SKM-1 treated with dmso at 0.1 percent for 144 hours (cell line): ENCODE measurements around the gene UNG.
A peak's percentile ranks its signal among the peaks of the same experiment; 100 is the strongest.
"Not testable (repeated sequence)": the region's sequence is repeated elsewhere in the genome, so short reads cannot be mapped to it uniquely, and the experiment has no call there.

Experiments used
- DNase-seq: peaks from one replicate; lab custom pipeline; 2025; ENCODE audit not compliant: unreplicated experiment; lab: John Stamatoyannopoulos, UW

Gene UNG

DNA sequence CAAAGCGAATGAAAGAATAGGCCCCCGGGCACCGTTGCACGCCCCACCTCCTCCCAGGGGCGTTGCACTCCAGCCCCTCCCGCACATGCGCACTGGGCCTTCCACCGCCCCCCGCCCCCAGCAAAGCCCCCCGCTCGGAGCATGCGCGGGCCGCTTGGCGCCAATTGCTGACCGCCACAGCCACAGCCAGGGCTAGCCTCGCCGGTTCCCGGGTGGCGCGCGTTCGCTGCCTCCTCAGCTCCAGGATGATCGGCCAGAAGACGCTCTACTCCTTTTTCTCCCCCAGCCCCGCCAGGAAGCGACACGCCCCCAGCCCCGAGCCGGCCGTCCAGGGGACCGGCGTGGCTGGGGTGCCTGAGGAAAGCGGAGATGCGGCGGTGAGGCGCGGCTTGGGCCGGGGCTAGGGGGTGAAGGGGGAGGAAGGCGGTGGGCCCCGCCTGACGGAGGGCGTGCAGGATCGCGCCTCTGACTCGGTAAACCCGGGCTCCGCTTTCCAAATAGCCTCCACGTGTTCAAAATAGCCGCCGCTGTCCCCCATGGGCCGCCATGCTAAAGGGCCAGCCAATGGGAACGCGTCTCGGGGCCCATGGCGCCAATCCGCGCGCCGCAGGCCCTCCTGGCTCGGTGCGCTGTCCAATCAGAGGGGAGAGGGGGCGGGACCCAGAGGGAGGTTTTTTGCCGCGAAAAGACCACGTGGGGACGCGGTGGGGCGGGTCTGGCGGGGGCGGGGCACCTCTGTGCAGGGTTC is at the start of gene UNG:
TSS of gene UNG (plus strand) at position 163 of the 748 bp plus-strand sequence. CDS start at position 246, 83 bp downstream.
- peak; percentile 61 for DNase-seq

DNA sequence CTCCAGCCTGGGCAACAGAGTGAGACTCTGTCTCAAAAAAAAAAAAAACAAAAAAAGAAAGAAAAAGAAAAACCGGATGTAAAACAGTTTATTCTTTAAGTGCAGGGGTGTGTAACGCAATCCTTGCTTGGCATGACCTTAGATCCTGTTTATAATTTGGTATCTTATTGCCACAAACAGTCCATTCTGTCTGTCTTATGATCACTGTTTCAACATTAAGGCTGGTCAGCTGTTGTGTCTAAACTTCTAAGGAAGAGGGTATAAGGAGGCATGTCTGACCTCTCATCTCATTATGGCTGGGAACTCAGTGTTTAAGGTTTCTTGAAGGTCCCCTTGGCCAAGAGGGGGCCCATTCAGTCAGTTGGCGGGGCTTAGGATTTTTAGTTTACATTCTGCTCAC is 48.7 kb upstream of the UNG start:
- not testable (repeated sequence) for DNase-seq

DNA sequence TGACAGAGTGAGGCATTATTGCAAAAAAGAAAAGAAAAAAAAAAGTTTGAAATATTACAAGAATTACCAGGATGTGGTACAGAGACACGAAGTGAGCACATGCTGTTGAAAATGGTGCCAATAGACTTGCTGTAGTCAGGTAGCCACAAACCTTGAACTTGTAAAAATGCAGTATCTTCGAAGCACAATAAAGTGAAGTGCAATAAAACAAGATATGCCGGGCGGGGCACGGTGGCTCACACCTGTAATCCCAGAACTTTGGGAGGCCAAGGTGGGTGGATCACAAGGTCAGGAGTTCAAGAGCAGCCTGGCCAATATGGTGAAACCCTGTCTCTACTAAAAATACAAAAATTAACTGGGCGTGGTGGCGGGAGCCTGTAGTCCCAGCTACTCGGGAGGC is 47.6 kb upstream of the UNG start:
- not testable (repeated sequence) for DNase-seq

DNA sequence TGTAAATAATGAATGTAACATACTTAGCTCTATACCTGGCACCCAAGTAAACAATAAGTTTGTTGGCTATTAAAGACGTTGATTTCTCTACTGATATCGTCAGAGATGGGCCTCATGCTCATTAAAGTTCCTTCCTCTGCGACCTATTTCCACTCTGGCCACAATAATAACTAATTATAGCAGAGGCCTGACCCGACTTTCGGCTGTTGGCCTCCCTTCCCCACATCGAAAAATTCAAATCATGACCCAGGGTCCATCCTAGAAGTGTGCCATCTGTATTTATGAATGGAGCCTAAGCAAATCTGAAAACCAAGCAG is 45.3 kb upstream of the UNG start:
- no peak for DNase-seq

DNA sequence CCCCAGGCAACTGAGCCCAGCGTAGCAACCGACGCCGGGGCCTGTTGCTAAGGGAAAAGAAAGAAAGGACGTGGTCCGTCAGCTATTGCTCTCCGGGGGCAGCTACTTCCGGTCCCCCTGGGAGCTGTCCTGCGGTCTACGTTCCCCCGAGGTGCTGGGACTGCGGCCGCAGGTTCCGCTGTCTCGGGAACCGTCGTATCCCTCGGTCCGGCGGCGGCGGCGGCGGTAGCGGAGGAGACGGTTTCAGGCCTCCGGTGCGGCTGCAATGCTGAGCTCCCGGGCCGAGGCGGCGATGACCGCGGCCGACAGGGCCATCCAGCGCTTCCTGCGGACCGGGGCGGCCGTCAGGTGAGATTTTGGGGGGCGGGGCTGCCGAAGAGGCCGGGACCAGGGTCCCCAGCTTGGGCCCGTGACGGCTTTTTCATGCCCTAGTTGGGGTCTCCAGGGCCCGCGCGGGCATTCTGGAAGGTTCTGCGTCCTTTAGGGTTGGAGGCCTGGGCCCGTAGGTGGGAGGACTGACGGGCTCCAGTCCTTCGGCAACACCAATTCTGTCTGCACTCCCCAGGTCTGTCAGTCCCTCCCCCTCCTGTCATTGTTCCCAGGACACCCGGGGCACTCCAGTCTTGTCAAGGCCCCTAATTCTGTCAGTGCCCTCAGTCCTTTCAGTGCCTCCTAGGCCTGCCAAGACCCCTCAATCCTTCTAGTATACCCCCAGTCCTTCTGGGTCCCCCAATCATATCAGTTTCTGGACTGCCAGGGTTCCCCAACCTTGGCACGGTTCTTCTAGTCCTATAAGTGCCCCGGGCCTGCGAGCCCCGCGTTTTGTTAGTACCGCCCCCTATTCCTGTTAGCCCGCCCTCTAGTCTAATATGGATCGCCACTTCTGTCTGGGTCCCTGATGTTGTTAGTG is 44.7 kb upstream of the UNG start, which contains the start of gene USP30:
TSS of gene USP30 (plus strand) at position 163 of the 910 bp plus-strand sequence. CDS start at position 266, 103 bp downstream.
- peak; percentile 7 for DNase-seq

DNA sequence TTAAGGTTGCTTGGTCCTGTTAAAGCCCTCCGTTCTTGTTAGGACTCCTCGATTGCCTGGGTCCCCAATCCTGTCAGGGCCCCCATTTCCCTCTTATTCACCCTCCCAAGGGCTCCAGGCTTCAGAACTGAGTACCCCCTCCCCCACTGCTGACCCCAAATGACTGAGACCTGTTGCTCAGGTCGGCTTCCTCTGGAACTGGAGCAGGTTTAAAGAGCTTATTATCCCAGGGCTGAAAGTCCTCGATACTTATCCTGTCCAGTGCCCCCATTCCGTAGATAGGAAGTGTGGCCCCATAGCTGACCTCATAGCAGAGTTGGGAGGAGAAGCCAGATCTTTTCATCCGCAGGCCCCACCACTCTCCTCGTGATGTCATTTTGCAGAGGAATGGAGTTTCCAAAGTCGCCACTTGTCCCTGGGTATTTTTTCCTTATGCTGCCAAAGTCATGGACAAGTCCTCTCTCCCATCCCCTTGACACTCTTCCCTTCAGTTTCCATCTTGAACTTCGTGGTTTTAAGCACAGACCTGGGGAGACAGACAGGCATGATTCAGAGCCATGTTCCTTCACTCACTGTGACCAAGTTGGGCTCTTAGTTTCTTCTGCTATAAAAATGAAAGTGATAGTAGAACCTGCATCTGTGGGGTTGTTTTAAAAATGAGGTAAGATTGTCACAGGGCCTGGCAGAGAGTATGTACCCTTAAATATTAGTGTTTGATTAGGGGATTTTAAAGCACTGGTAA is 43.8 kb upstream of the UNG start:
- no peak for DNase-seq

DNA sequence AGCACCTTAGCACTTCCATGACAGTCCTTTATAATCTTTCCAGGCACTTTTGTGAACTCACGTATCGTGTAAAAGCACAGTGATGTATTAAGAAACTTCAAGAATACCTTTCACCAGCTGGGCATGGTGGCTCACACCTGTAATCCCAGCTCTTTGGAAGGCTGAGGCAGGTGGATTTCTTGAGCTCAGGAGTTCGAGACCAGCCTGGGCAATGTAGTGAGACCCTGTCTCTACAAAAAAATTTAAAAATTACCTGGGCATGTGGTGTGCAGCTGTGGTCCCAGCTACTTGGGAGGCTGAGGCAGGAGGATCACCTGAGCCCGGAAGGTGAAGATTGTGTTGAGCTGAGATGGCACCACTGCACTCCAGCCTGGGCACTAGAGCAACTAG is 43.3 kb upstream of the UNG start:
- DNase-seq: not testable (repeated sequence)

DNA sequence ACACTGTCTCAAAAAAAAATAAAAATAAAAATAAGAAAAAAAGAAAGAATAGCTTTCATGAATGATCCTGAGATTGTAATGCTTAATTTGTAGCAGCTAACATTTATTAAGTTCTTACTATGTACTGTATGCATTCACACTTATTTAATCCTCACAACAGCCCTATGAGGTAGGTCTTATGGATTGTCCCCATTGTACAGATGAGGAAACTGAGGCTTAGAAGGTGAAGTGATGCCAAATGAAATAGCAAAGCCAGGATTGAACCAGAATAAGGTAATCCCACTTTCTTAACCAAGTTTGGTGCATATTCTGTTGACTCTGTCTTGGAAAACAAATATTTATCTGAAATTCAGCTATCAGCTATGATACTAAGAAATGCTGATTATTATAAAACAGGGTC is 42.9 kb upstream of the UNG start:
- DNase-seq: no peak

DNA sequence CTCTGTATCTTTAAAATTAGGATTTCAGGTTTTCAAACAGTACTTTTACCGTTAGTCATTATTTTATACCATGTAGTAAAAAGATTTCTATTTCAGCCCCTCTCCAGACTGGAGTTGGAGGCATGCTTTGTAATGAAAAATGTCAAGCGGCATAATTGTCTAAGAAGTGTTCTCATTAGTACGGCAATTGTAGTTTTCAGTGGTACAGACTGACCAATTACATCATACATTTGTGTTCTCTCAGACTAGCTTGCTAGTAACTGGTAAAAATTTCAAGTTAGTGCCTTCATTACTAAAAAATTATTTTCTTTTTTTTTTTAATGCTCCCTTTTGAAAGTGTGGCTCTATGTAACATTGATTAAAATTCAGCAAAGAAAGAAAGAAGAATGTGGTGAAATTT is 40.5 kb upstream of the UNG start:
- no peak for DNase-seq

DNA sequence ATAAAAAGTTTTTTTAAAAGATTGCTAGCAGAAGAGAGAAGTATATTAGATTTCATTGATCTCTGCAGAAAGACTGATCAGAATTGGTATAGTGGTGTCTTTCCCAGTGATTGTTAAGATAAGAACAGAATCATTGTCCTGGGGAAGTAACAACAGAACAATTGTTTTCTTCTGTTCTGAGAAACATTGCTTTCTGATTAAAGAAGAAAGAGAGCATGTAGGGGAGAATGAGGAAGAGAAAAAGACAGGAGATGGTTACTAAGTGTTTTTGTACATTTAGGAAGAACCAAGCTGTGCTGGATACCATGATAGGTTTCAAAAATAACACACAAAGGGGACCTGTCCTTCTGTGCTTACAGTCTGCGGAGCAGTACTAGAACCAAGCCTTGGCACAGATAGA is 40.0 kb upstream of the UNG start:
- DNase-seq: no peak

DNA sequence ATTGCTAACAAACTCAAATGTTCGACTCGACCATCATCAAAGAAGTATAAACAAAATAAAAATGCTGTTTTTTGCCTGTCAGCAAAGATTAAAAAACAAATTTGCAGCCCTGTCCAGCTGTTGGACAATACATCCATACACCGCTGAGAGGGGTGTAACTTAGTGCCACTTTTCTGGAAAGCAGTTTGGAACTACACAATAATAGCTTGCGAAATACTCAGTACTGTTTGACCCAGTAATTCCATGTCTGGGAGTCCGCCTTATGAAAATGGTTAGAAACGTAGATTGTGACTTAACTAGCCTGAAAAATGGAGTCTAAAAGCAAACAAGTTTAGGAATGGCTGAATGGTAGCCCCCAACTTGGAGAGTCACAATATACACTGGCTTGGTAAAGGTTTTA is 38.6 kb upstream of the UNG start:
- DNase-seq: no peak

DNA sequence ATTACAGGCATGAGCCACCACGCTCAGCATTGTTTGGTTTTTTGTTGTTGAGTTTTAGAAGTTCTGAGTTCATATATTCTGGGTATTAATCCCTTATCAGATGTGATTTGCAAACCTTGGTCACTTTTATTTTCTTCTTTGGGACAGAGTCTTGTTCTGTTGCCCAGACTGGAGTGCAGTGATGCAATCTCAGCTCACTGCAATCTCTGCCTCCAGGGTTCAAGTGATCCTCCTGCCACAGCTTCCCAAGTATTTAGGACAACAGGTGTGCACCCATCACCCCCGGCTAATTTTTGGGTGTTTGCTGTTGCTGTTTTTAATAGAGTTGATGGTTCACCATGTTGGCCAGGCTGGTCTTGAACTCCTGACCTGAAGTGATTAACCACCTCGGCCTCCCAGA is 33.3 kb upstream of the UNG start:
- no peak for DNase-seq

DNA sequence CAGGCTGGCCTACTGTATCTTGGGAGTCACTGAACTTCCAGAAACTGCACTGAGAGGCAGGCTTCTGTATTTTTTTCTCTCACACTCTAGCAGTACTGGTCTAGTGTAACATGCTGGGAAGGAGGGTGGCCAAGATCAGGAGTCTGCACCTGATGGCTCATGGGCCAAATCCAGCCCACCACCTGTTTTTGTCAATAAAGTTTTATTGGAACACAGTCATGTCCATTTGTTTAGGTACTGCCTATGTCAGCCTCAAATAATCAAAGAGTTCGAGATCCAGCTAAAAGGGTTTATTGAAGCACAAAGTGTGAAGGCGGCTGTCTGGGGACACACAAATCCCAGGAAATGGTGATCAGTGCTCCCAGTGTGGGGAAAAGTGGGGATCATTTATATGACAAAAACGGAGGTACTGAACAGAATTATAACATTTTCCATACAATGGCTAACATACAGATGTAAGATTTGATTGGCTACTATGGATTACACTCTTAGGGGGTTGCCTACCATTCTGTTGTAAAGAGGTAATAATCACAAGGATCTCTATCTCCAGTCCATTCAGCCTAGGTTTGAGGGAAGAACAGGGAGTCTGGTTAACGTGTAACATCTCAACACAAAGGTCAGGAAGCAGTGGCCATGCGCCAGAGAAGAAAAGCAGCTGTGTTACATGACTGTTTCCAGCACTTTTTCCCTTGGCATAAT is 32.1 kb upstream of the UNG start:
- DNase-seq: no peak

DNA sequence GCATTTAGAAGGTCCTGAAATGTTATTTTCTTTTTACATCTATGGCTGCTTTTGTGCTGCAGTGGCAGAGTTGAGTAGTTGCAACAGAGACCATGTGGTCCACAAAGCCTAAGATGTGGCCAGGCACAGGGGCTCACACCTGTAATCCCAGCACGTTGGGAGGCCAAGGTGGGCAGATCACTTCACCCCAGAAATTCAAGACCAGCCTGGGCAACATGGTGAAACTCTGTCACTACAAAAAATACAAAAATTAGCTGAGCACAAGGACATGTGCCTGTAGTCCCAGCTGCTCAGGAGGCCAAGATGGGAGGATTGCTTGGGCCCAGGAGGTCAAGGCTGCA is 31.6 kb upstream of the UNG start:
- DNase-seq: no peak

DNA sequence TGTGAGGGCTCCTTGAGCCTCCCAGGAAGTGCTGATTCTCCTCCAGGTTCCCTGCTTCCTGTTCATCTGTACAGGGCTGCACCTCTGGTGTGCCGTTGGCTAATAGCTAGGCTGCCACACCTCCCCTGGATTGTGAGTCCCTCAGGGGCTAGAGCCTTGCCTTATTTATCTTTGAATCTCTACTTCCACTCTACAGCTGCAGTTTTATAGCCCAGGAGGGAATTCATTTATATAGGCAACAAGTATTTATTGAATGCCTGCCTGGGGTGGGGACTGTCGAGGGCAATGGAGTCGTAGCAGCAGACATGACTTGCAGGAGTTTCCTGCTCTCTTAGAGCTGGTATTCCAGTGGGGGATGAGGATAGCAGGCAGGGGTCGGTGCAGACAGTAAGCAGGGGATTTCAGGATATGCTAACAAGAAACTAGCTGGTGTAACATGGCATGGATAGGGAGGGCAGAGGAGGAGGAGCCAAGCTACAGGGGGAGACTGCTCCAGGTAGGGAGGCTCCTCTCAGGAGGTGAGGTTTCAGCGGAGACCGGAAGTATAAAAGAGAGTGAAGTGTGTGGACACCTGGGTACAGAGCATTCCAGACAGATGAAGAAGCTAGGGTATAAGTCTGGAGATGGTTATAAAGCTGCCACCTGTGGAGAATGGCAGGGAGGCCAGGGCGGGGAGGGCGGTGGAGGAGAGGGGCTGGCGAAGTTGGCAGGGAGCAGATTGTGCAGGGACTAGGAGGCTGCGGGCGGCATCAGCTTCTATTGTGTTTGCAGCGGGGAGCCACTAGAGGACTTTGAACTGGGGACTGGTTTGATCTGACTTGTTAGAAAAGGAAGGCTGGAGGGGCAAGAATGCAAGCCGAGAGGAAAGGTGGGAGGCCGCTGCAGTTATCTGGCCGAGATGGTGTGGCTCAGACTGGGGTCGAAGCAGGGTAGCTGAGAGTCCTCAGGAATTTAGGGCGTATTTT is 27.8 kb upstream of the UNG start:
- DNase-seq: no peak

DNA sequence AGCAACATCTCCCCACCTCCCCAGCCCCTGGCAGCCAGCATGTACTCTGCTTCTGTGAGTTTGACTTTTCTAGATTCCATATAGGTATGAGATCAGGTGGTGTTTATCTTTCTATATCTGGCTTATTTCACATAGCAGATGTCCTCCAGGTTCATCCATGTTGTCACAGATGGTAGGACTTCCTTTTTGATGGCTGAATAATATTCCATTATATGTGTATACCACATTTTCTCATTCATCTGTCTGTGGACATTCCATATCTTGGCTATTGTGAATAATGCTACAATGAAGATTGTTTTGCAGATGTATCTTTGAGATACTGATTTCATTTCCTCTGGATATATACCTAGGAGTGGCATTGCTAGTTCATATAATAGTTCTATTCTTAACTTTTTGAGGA is 22.5 kb upstream of the UNG start:
- no peak for DNase-seq

DNA sequence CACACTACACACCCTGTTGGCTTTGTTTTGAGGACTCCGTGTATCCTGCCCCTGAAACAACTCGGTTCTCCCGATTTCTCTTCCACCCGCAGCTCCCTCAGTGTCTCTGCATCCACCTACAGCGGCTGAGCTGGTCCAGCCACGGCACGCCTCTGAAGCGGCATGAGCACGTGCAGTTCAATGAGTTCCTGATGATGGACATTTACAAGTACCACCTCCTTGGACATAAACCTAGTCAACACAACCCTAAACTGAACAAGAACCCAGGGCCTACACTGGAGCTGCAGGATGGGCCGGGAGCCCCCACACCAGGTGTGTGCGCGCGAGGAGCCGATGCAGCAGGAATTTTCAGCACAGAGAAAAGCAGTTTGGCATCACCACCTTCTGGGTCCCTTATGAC is 14.6 kb upstream of the UNG start:
- DNase-seq: no peak

DNA sequence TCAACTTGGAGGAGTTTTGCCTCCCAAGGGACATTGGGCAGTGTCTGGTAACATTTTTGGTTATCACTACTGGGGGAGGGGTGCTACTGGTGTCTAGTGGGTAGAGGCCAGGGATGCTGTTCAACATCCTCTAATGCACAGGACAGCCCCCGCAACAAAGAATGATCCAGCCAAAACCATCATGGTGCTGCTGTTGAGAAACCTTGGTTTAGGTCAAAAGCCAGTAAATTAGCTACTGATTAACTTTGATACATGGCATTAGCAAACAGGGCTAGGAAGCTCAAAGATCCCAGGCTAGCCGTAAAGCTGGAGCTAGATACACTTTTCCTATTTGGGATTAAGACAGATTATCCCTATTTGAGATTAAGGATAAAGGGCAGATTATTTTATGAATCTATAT is 13.0 kb upstream of the UNG start:
- no peak for DNase-seq

DNA sequence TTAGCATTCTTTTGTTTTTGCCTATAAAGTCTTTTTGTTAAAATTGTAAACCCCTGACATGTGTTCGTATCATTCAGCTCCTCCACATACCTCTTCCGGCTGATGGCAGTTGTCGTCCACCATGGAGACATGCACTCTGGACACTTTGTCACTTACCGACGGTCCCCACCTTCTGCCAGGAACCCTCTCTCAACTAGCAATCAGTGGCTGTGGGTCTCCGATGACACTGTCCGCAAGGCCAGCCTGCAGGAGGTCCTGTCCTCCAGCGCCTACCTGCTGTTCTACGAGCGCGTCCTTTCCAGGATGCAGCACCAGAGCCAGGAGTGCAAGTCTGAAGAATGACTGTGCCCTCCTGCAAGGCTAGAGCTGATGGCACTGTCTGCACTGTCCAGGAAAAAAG is 11.8 kb upstream of the UNG start:
- DNase-seq: no peak

DNA sequence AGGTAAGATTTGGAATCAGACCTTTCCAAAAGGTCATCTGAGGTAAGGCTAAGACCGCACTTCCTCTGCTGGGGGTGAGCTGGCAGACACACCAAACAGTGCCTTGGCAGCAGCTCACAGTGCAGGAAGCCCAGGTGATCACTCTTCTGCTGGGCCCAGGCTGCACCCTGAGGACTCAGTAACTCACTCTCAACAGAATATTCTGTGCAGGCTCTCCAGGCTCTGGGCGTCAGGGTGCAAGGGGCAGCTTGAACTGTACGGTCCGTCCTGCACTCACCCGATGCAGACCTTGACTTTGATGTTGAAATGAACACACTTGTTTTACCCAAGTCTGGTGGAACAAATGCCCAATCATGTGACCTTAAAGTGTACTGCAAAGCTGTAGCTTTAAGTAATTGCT is 10.1 kb upstream of the UNG start:
- DNase-seq: no peak
